Skeletal muscle tissue (tissue), 4 donors: ENCODE results near the gene FREM2. TPM values are rescaled to one million over a fixed set of nuclear protein-coding genes. Genes with fewer than 3 reads are reported as not detected.

ENCODE experiments used
- H3K27ac ChIP-seq: one replicate; pipeline ENCODE4 v1.7.0; 2013; ENCODE audit warnings: mild to moderate bottlenecking, low read depth, low read length, inconsistent platforms
- H3K27me3 ChIP-seq, 3 donors: one replicate each; pipeline ENCODE4 v1.7.0; 2013; ENCODE audit warnings: low read length in 3 of 3; ENCODE audit not compliant: control insufficient read depth in 3 of 3, insufficient read depth in 3 of 3
- H3K36me3 ChIP-seq, 3 donors: one replicate each; pipeline ENCODE4 v1.7.0; 2013; ENCODE audit warnings: low read length in 3 of 3; ENCODE audit not compliant: control insufficient read depth in 3 of 3, insufficient read depth in 3 of 3
- H3K4me1 ChIP-seq, 3 donors: one replicate each; pipeline ENCODE4 v1.7.0; 2013; ENCODE audit warnings: low read length in 3 of 3, mild to moderate bottlenecking in 3 of 3; ENCODE audit not compliant: control insufficient read depth in 3 of 3, insufficient read depth in 3 of 3
- H3K4me3 ChIP-seq, 3 donors: one replicate each; pipeline ENCODE4 v1.7.0; 2013; ENCODE audit warnings: low read length in 3 of 3
- H3K9ac ChIP-seq, 3 donors: one replicate each; pipeline ENCODE4 v1.7.0; 2013; ENCODE audit warnings: low read length in 3 of 3, mild to moderate bottlenecking in 3 of 3, moderate library complexity in 2 of 3, low read depth in 1 of 3
- H3K9me3 ChIP-seq, 3 donors: one replicate each; pipeline ENCODE4 v1.7.0; 2013; ENCODE audit warnings: low read length in 3 of 3; ENCODE audit not compliant: control insufficient read depth in 3 of 3
- total RNA-seq: library from RNA; depleted of rRNA; stranded (reverse); fragments of >200 nt; gene quantifications from one replicate; pipeline ENCODE4 v1.2.3, GENCODE V29; 2014
- donor health status: Osteomylitis.

Gene FREM2
- total RNA-seq, 1 donor from 2014 or later = 7.8 TPM

- no peaks in the 10 kb centered on the region for H3K4me1 ChIP-seq
Observed at GRCh38 chr13:38804536-38804935, 117.7 kb downstream of the FREM2 start.

GRCh38 chr13:38814331-38814730, 127.5 kb downstream of the FREM2 start:
- no peaks in the 10 kb centered on the region for H3K36me3 ChIP-seq
- H3K9ac ChIP-seq = no peak overlapping the region
- no peak overlapping the region for H3K4me3 ChIP-seq
- H3K27me3 ChIP-seq = no peaks in the 10 kb centered on the region
- H3K27ac ChIP-seq = no peak overlapping the region
- no peaks in the 10 kb centered on the region for H3K4me1 ChIP-seq
- peaks cover 0 to 4% (median 4%) of the 10 kb centered on the region in 3 donors for H3K9me3 ChIP-seq

More at GRCh38 chr13:38804536-38804935, 117.7 kb downstream of the FREM2 start:
- H3K36me3 ChIP-seq = no peaks in the 10 kb centered on the region
- no peak overlapping the region for H3K9ac ChIP-seq
- H3K9me3 ChIP-seq = peaks cover 0 to 8% (median 4%) of the 10 kb centered on the region in 3 donors
- H3K27ac ChIP-seq = no peak overlapping the region
- no peaks in the 10 kb centered on the region for H3K27me3 ChIP-seq
- no peak overlapping the region for H3K4me3 ChIP-seq

- Histone ChIP-seq H3K4me3 (no peak overlapping the region), H3K27me3 (no peaks in the 10 kb centered on the region), H3K27ac (no peak overlapping the region), H3K4me1 (no peaks in the 10 kb centered on the region), H3K36me3 (no peaks in the 10 kb centered on the region), H3K9ac (no peak overlapping the region), H3K9me3 (no peaks in the 10 kb centered on the region)
Observed at GRCh38 chr13:38819053-38819452, 132.2 kb downstream of the FREM2 start.

GRCh38 chr13:38819596-38819995, 132.7 kb downstream of the FREM2 start:
- no peaks in the 10 kb centered on the region for H3K9me3 ChIP-seq
- no peaks in the 10 kb centered on the region for H3K36me3 ChIP-seq
- no peaks in the 10 kb centered on the region for H3K4me1 ChIP-seq
- H3K27me3 ChIP-seq = no peaks in the 10 kb centered on the region
- no peak overlapping the region for H3K9ac ChIP-seq
- H3K27ac ChIP-seq = no peak overlapping the region
- no peak overlapping the region for H3K4me3 ChIP-seq

GRCh38 chr13:38821770-38822551, 135.1 kb downstream of the FREM2 start:
- Histone ChIP-seq H3K9me3 (no peaks in the 10 kb centered on the region), H3K27me3 (no peaks in the 10 kb centered on the region), H3K27ac (no peak overlapping the region), H3K9ac (no peak overlapping the region), H3K4me3 (no peak overlapping the region), H3K4me1 (no peaks in the 10 kb centered on the region), H3K36me3 (no peaks in the 10 kb centered on the region)

- no peaks in the 10 kb centered on the region for H3K36me3 ChIP-seq
- no peaks in the 10 kb centered on the region for H3K27me3 ChIP-seq
- no peaks in the 10 kb centered on the region for H3K9me3 ChIP-seq
- no peak overlapping the region for H3K9ac ChIP-seq
- H3K27ac ChIP-seq = no peak overlapping the region
- H3K4me1 ChIP-seq = no peaks in the 10 kb centered on the region
- H3K4me3 ChIP-seq = no peak overlapping the region
Observed at GRCh38 chr13:38824342-38824741, 137.5 kb downstream of the FREM2 start.

GRCh38 chr13:38826182-38826813, 139.4 kb downstream of the FREM2 start:
- no peaks in the 10 kb centered on the region for H3K27me3 ChIP-seq
- no peaks in the 10 kb centered on the region for H3K4me1 ChIP-seq
- no peaks in the 10 kb centered on the region for H3K36me3 ChIP-seq
- H3K9me3 ChIP-seq = no peaks in the 10 kb centered on the region
- H3K9ac ChIP-seq = no peak overlapping the region
- no peak overlapping the region for H3K27ac ChIP-seq
- no peak overlapping the region for H3K4me3 ChIP-seq

GRCh38 chr13:38830442-38831045, 143.7 kb downstream of the FREM2 start:
- Histone ChIP-seq H3K27me3 (no peaks in the 10 kb centered on the region), H3K4me1 (no peaks in the 10 kb centered on the region), H3K4me3 (no peak overlapping the region), H3K36me3 (no peaks in the 10 kb centered on the region), H3K27ac (no peak overlapping the region), H3K9ac (no peak overlapping the region), H3K9me3 (no peaks in the 10 kb centered on the region)

- Histone ChIP-seq H3K4me3 (no peak overlapping the region), H3K4me1 (peaks cover 7 to 14% (median 8%) of the 10 kb centered on the region in 3 donors), H3K36me3 (no peaks in the 10 kb centered on the region), H3K9ac (no peak overlapping the region), H3K9me3 (no peaks in the 10 kb centered on the region), H3K27ac (no peak overlapping the region), H3K27me3 (no peaks in the 10 kb centered on the region)
Observed at GRCh38 chr13:38844581-38844980, 157.7 kb downstream of the FREM2 start.

GRCh38 chr13:38848360-38848759, 161.5 kb downstream of the FREM2 start:
- peak overlapping the region in 1 of 3 donors; percentile 45 for H3K9ac ChIP-seq
- peaks cover 0 to 9% (median 5%) of the 10 kb centered on the region in 3 donors for H3K36me3 ChIP-seq
- H3K4me1 ChIP-seq = peaks cover 7 to 14% (median 8%) of the 10 kb centered on the region in 3 donors
- peak overlapping the region; percentile 75 for H3K27ac ChIP-seq
- H3K4me3 ChIP-seq = no peak overlapping the region
- H3K27me3 ChIP-seq = no peaks in the 10 kb centered on the region
- H3K9me3 ChIP-seq = no peaks in the 10 kb centered on the region
